HG03432 (cell line): ENCODE data around the gene ZCWPW2.
A peak's percentile ranks its signal among the peaks of the same experiment; 100 is the strongest.

Experiments used
- ATAC-seq: cut with Tn5 transposase; IDR thresholded peaks from one replicate; pipeline ENCODE4 v1.9.1; 2021; ENCODE audit warnings: mild to moderate bottlenecking, moderate library complexity; ENCODE audit not compliant: unreplicated experiment

Gene ZCWPW2, protein sequence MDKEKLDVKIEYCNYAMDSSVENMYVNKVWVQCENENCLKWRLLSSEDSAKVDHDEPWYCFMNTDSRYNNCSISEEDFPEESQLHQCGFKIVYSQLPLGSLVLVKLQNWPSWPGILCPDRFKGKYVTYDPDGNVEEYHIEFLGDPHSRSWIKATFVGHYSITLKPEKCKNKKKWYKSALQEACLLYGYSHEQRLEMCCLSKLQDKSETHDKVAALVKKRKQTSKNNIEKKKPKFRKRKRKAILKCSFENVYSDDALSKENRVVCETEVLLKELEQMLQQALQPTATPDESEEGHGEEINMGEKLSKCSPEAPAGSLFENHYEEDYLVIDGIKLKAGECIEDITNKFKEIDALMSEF

GRCh38 chr3:28348629-28349468 is at the start of gene ZCWPW2, which contains the start of gene AZI2:
Gene ZCWPW2 (plus strand): TSS chr3:28348721. CDS start chr3:28413069, 64,348 bp downstream.
Gene AZI2 (minus strand): TSS chr3:28348824. CDS start chr3:28340617, 8,207 bp downstream.
- ATAC-seq: peak; percentile 94

DNA sequence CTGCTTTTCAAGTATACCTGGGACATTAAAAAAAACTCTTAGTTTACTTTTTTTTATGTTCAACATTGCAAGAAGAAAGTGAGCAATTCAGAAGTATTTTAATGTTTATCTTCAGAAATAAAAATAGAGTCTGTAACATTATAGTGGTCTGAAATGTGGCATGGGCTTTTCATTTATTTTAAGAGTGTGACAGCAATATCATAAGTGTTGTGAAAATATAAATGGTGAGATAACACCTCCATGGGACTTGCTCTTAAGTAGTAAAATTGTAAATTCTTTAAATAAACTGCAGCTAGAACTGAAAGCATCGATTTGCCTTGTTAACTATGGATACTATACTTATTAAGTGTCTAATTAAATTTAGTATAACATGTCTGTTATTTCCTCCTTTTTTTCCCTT is 48.8 kb upstream of the ZCWPW2 start:
- ATAC-seq: no peak

DNA sequence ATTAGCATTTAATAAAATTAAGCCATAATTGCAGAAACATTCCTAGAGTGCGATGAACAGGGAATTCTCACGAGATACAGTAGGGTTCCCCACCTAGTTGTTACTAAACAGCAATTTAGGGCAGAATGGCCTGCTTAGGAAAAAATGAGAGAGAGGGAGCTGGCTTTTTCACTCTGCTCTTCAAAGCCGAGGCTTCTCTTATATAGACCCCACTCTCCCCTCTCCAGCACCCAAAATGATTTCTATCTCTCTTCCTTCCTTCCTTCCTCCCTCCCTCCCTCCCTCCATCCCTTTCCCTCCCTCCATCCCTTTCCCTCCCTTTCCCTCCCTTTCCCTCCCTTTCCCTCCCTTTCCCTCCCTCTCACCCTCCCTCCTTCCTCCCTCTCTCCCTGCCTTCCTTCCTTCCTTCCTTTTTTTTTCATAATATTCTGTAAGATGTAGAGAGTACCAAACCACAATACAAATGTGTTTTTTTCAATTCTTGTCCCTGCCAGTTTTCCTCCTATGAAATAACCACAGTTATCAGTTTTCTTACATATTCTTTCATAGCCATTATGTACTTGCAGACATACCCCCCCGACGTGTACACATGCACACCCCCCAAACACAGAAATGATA is 48.1 kb upstream of the ZCWPW2 start:
- no peak for ATAC-seq

- ATAC-seq: no peak
These were observed 46.8 kb upstream of the ZCWPW2 start for GRCh38 chr3:28301688-28302087.

DNA sequence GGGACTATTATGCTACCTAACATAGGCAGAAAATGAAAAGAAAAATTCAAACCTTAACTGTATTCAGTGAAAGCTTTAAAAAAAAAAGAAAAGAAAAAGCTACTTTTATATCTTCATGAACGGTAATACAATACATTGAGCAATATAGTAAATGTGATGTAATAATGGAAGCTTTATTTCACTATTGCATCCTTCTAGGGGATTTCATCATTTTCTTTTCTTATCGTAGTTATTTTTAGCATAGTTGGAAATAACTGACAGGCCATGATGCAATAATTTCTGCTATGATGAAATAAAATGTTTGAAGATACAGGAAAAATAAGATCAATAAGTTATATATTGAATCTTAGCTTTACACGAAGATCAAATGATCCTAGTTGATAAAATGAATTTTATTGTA is 40.3 kb upstream of the ZCWPW2 start:
- no peak for ATAC-seq

DNA sequence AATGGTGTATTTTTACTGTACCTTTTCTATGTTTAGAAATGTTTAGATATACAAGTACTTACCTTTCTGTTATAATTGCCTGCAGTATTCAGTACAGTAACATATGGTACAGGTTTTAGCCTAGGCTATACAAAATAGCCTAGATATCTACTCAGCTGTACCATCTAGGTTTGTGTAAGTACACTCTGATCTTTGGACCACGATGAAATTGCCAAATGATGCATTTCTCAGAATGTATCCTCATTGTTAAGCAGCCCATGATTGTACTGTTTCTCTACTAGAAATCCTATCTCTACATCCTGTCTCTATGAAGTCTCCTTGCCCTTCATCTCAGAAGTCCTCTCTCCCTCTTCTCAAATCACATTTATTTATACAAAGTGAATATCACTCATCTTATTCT is 32.8 kb upstream of the ZCWPW2 start:
- ATAC-seq: no peak

DNA sequence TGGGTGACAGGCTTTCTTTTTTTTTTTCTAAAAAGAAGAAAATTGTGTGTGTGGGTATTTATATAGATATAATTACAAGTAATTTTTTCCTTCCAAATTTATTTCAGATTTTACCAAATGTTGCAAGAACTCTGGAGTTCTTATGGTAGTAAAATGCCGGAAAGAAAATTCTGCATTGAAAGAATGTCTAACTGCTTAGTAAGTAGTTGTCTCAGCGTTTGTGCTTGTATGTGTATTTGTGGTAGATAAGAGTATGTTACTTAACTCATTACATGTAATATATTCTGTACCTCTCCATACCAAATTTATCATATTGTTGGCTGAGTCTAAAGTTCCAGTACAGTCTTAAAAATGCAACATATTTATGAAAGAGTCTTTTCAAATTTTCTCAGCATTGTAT is 32.3 kb upstream of the ZCWPW2 start:
- no peak for ATAC-seq

DNA sequence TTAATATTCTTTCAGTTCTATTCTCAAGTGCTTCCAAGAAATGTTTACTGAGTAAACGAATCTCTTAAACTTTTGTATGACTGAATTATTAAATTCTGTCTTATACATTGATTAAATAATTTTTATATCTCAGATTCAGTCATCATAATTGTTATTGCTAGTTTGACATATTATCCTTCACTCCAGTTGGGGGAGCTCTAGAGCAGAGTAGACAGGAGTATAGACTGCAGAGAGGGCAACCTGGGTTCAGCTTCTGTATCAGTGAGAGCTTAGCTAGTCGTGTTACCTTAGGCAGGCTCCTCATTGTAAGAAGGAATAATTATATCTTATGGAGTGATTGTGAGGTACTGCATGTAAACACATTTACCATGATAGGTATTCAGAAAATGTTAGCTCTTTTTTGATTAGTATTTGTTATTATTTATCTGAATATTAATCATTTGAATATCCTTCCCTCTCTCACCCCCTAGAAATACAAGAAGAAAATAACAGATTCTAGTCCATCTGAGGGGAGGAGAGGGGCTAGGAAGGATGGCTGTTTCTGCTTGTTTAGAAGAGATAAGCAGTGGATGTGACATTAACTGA is 31.0 kb upstream of the ZCWPW2 start:
- ATAC-seq: peak; percentile 90

- no peak for ATAC-seq
These were observed 27.5 kb upstream of the ZCWPW2 start for GRCh38 chr3:28320981-28321380.

GRCh38 chr3:28322464-28322863 is 26.1 kb upstream of the ZCWPW2 start:
- ATAC-seq: no peak

- peak; percentile 90 for ATAC-seq
These were observed 22.0 kb upstream of the ZCWPW2 start for GRCh38 chr3:28326458-28326926.

- peak; percentile 24 for ATAC-seq
These were observed 20.1 kb upstream of the ZCWPW2 start for GRCh38 chr3:28328188-28329151.

- ATAC-seq: no peak
These were observed 14.0 kb upstream of the ZCWPW2 start for GRCh38 chr3:28334552-28334951.

- no peak for ATAC-seq
These were observed 13.3 kb upstream of the ZCWPW2 start for GRCh38 chr3:28335246-28335645.

GRCh38 chr3:28337230-28337629 is 11.3 kb upstream of the ZCWPW2 start:
- ATAC-seq: no peak

DNA sequence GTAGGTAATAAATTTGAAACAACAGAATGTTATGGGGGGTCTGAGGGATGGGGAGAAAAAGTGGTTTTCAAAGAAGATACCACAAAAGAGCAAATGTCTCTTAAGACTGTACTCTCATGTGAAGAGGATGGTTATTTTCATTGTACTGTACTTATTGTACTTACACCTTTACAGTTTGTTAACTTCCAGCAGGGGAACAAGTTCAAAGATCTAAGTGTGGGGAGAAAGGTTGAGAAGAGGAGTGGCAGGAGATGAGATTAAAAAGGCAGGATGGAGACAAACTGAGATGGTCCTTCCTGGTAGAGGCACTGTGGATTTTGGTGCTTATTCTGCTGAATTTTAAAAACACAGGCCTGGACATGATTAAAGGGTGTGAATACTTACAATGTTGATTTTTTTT is 5.4 kb upstream of the ZCWPW2 start:
- no peak for ATAC-seq

- no peak for ATAC-seq
These were observed 2.8 kb upstream of the ZCWPW2 start for GRCh38 chr3:28345690-28346089.

GRCh38 chr3:28347374-28348264 is 902 bp upstream of the ZCWPW2 start:
- ATAC-seq: no peak

GRCh38 chr3:28348265-28348628 is 274 bp upstream of the ZCWPW2 start:
- ATAC-seq: no peak
